Activated gamma-delta T cell treated with anti-CD3 and anti-CD28 coated beads, Interleukin-2, amount 50 U/mL, for 16 hours (primary cell): ENCODE data around the gene CCSER1.
"Not testable (repeated sequence)": the region's sequence is repeated elsewhere in the genome, so short reads cannot be mapped to it uniquely, and the experiment has no call there.

Experiments used
- DNase-seq: peaks from one replicate; pipeline ENCODE4 v3.0.0-alpha.2; 2020; ENCODE audit warnings: low read depth

CCSER1 gene

GRCh38 chr4:90445380-90445779 is 318.2 kb downstream of the CCSER1 start:
- DNase-seq = no peak

GRCh38 chr4:90449626-90450025 is 322.4 kb downstream of the CCSER1 start:
- DNase-seq = no peak

GRCh38 chr4:90456891-90457290 is 329.7 kb downstream of the CCSER1 start:
- no peak for DNase-seq

- no peak for DNase-seq
These were observed 330.6 kb downstream of the CCSER1 start for GRCh38 chr4:90457817-90458216.

GRCh38 chr4:90458576-90458975 is 331.4 kb downstream of the CCSER1 start:
- no peak for DNase-seq

GRCh38 chr4:90474484-90474883 is 347.3 kb downstream of the CCSER1 start:
- DNase-seq = no peak

- DNase-seq = no peak
These were observed 348.8 kb downstream of the CCSER1 start for GRCh38 chr4:90476019-90476418.

GRCh38 chr4:90476586-90476985 is 349.4 kb downstream of the CCSER1 start:
- no peak for DNase-seq

- not testable (repeated sequence) for DNase-seq
These were observed 357.7 kb downstream of the CCSER1 start for GRCh38 chr4:90484894-90485293.

- no peak for DNase-seq
These were observed 359.2 kb downstream of the CCSER1 start for GRCh38 chr4:90486346-90486745.

GRCh38 chr4:90495211-90495610 is 368.0 kb downstream of the CCSER1 start:
- no peak for DNase-seq

- no peak for DNase-seq
These were observed 368.7 kb downstream of the CCSER1 start for GRCh38 chr4:90495936-90496335.

- no peak for DNase-seq
These were observed 371.0 kb downstream of the CCSER1 start for GRCh38 chr4:90498175-90498574.

- no peak for DNase-seq
These were observed 376.5 kb downstream of the CCSER1 start for GRCh38 chr4:90503677-90504076.

- no peak for DNase-seq
These were observed 388.0 kb downstream of the CCSER1 start for GRCh38 chr4:90515191-90515590.

GRCh38 chr4:90528551-90528950 is 401.4 kb downstream of the CCSER1 start:
- DNase-seq = no peak

GRCh38 chr4:90536408-90536807 is 409.2 kb downstream of the CCSER1 start:
- DNase-seq = no peak

- no peak for DNase-seq
These were observed 410.3 kb downstream of the CCSER1 start for GRCh38 chr4:90537491-90537890.

- no peak for DNase-seq
These were observed 413.3 kb downstream of the CCSER1 start for GRCh38 chr4:90540536-90540935.

- DNase-seq = no peak
These were observed 415.0 kb downstream of the CCSER1 start for GRCh38 chr4:90542216-90542615.

- no peak for DNase-seq
These were observed 416.4 kb downstream of the CCSER1 start for GRCh38 chr4:90543419-90544170.

GRCh38 chr4:90544532-90545045 is 417.4 kb downstream of the CCSER1 start:
- no peak for DNase-seq

GRCh38 chr4:90545380-90545779 is 418.2 kb downstream of the CCSER1 start:
- DNase-seq = no peak

- DNase-seq = no peak
These were observed 418.9 kb downstream of the CCSER1 start for GRCh38 chr4:90546114-90546513.
